Measurements from ENCODE around the gene DOC2B. TPM values are rescaled to one million over a fixed set of nuclear protein-coding genes. Genes with fewer than 3 reads are reported as not detected.
"Not testable (repeated sequence)": the region's sequence is repeated elsewhere in the genome, so short reads cannot be mapped to it uniquely, and the experiment has no call there.

DOC2B gene
- total RNA-seq, 1 donor from 2014 or later, result 23.5 TPM

DNA sequence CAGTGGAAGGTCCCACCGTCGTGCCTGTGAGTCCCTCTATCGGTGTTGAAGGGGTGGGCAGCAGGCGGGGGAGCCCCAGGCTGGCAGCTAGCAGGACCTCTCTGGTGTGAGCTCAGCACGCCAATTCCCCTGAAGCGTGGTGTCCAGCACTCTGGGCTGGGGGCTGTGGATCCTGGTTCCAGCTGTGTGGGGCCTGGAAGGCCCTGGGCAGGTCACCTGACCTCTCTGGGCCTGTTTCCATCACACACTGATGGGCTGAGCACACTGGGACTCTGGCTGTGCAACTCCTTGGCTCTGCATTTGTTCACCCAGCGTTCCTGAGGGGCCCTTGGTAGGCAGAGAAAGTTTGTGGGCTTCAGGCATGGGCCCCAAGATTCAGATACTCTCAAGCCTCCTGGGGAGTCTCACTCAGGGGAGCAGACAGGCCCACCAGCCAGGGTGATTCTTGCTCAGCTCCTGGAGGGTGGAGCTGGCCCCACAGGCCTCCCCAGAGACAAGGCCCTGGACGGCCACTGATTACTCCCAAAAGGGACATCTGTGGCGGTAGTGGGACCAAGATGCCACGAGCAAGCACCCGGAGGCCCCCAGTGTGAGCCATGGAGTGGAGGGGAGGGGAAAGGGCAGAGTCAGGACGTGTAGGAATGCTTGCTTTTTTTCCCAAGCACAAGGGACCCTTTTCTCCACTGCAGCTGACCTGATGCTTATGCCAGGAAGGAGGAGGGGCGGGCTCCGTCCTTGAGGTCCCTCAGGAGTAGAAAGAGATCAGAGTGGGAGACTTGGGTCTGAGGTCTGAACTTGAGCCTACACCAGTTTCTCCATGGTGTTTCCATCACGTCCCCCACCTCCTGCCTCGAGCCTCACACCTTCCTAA is 35.5 kb downstream of the DOC2B start:
- DNase-seq (ENCODE audit: low spot score), result peak; percentile 38

DNA sequence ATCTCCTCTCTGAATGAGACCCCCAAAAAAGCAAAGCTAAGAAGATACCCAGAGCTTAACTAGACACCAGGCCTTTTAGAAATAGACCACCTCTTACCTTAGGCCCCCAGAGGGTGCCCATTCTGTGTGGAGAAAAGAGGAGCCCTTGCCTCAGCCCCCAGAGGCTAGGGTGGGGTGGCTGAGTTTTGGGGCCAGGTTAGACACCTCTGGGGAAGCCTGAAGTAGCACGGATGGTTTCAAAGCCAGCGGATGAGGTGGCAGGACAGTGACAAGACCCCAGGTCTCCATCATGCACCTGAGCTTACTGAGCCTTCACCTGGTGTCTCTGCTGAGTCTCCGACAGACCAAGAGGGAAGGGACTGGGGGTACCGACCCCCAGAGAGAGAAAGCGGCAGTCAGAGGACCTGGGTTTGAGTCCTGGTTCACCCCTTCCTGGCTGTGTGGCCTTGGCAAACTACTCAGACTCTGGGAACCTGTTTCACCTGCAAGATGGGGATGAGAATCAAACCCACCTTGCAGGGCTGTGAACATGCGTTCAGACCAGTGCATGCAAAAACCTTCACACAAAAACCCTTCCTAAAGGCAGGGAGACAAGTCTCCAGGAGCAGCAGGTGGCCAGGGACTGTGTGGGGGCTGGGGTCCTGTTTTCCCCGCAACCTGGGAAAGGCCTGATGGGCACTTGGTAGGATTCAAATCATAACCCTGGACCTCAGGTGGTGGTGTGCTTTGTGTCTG is 36.3 kb downstream of the DOC2B start:
- peak; percentile 29 for DNase-seq (ENCODE audit: low spot score)

DNA sequence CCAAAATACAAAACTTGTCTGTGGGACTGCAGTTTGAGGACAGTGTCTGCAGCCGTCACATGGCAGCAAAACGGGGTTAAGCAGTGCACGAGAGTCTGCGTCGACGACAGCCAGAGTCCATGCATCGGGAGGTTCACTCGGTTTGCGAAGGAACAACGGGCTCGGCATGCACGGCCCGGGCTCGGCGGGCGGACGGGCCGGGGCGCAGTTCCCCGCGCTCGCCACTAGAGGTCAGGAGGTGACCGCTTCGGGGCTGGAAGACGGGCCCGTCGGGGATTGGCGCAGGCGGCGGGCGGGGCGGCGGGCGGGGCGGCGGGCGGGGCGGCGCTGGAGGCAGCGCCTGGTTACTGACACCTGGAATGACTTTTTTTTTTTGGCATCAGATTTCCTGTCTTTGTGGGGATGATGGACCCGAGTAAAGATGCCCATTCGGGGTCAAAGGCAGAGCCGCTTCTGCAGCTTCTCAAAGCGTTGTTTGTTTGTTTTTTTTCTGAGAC is 37.6 kb downstream of the DOC2B start:
- DNase-seq (ENCODE audit: low spot score), result peak; percentile 90

DNA sequence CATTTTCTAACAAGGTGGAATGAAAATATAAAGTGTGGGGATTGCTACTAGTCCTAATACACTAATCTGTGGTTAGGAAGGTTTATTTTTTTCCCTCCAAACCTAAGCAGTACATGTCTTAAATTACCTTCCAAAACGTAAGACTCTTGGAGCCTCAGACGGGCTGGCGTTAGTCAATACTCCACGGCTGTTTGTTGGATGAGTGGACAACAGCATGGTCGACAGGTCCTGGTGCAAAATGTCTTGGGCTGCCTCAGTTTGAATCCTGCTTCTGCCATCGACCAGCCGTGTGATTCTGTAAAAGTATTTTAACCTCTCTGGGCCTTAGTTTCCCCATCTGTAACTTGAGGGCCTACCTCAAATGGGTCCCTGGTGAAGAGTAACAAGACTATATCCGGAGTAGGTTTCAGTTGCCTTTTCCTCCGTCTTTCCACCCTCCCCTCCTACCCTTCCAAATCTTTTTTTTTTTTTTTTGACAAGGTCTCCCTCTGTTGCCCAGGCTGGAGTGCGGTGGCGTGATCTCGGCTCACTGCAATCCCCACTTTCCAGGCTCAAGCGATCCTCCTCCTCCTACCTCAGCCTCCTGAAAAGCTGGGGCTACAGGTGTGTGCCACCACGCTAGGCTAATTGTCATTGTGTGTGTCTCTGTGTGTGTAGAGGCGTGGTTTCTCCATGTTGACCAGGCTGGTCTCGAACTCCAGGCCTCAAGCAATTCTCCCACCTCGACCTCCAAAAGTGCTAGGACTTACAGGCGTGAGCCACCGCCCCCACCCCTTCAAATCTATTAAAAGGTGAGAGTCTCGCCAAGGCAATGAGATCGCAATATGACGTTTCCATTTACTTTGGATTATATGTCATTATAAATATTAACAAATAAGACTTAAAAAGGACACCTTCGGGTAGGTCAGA is 38.3 kb downstream of the DOC2B start:
- DNase-seq (ENCODE audit: low spot score), result peak; percentile 32

DNA sequence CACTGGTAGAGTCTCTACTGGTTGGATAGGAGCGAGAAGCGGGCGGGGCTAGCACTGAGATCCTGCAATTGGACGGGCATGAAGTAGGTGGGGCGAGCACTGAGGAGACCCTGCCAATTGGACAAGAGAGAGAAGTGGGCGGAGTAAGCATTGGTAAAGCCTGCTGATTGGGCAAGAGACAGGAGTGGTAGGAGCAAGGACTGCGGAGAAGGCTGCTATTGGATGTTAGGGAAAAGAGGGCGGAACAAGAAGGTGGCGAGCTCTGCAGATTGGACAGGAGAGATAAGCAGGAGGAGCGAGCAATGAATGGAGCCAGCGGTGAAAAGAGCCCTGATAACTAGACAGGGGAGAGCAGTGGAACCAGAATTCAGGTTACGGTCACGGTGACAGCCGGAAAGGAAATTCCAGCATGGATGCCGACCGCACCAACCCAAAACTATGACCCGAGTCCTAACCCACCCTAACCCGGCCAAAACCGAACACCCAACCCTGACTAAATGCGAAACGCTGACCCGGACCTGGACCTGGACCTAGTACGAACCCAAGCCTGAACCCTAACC is 39.3 kb downstream of the DOC2B start:
- DNase-seq (ENCODE audit: low spot score), result peak; percentile 40

GRCh38 chr17:139401-140205 is 41.8 kb downstream of the DOC2B start:
- DNase-seq (ENCODE audit: low spot score), result peak; percentile 31

DNA sequence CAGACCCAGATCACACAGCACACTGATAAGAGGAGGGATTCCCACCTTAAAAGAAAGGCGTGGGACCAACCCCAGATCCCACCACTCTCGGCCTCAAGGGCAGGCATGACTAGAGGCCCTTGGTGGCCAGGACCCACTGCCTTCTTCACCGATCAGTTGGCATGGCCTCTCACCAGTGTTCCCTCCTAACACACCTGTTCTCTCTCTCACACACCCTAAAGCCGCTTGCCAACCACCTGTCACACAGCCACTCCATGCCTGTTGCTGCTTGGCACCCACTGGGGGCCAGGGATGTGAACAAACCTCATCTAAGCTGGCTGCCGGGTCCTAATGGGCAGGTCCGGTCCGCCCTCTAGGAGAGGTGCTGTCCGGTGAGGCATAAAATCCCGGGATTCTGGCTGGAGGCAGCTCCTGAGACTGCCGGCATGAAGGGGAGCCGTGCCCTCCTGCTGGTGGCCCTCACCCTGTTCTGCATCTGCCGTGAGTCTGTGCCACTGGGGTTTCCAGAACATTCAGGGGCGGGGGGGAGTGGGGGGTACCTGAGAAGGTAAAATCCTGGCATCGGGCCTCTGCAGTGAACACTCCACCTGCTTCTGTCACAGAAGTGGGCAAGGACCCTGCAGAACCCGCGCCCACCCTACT is 44.2 kb downstream of the DOC2B start, which contains the start of gene SCGB1C2:
Gene SCGB1C2 (plus strand): TSS at position 404 of the 642 bp plus-strand sequence. CDS start 22 bp downstream, at position 426.
- DNase-seq (ENCODE audit: low spot score), result not testable (repeated sequence)

GRCh38 chr17:136531-136930 is 44.9 kb downstream of the DOC2B start:
- peak; percentile 40 for DNase-seq (ENCODE audit: low spot score)

DNA sequence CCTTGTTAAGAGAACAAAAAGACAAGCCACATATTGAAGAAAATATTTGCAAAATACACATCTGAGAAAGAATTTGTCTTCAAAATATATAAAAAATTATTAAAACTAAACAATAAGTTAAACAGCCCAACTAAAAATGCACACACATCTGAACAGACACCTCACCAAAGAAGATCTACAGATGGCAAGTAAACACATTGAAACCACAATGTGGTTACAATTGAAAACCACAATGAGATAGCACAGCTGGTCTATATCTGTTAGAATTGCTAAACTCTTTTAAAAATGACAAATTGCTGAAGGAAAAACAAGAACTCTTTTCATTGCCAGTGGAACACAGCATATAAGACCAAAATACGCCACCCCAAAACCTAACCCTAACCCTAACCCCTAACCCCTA is 45.6 kb downstream of the DOC2B start:
- DNase-seq (ENCODE audit: low spot score), result not testable (repeated sequence)

- DNase-seq (ENCODE audit: low spot score), result peak; percentile 36
Observed at GRCh38 chr17:135022-135421, 46.4 kb downstream of the DOC2B start.

- DNase-seq (ENCODE audit: low spot score), result peak; percentile 37
Observed at GRCh38 chr17:134332-134785, 47.1 kb downstream of the DOC2B start.

- DNase-seq (ENCODE audit: low spot score), result peak; percentile 29
Observed at GRCh38 chr17:133932-134331, 47.5 kb downstream of the DOC2B start.

DNA sequence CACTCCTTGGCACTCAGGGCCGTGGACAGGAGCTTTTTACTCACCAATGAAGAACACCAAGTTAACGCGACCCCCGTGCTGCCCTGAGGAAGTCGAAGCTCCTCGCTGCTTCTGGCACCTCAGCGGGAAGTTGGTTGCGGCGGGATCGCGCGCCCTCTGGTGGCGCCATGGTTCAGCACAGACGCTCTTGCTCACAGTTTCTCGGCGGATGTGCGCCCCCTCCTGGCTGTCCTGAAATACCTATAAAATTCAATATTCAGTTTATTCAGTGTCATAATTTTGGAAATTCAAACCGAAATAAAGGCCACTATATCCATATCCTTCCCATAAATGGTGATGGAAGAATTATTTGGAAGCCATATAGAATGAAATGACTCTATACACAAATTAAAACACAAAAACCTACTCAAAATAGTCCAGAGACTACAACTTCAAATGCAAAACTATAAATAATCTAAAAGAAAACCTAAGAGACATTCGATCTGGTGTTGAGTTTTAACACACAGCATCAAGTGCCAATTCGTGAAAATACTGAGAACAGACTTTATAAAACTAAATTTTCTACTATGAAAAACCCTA is 63.0 kb downstream of the DOC2B start:
- DNase-seq (ENCODE audit: low spot score), result not testable (repeated sequence)

DNA sequence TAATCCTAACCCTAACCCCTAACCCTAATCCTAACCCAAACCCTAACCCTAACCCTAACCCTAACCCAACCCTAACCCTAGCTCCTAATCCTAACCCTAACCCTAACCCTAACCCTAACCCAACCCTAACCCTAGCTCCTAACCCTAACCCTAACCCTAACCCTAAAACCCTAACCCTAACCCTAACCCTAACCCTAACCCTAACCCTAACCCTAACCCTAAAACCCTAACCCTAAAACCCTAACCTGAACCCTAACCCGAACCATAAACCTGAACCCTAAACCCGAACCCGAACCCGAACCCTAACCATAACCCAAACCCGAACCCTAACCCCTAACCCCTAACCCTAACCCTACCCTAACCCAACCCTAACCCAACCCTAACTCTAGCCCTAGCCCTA is 68.3 kb downstream of the DOC2B start:
- not testable (repeated sequence) for DNase-seq (ENCODE audit: low spot score)

Other genes with a start within 250 kb of the DOC2B start
- gene SCGB1C2, start 44.1 kb downstream of the DOC2B start, total RNA-seq, result not detected
- 45.6 TPM for gene RPH3AL, start 171.2 kb upstream of the DOC2B start, total RNA-seq

All from ureter (tissue), 1 donor.